Hematopoietic multipotent progenitor cell treated with erythropoietin and hydrocortisone succinate and interleukin-3 and kit ligand, for 15 days (in vitro differentiated cells): Measurements from ENCODE around the gene DOCK9.

ENCODE experiments used
- DNase-seq: peaks from one replicate; pipeline ENCODE4 v3.0.0-alpha.2; 2015; ENCODE audit warnings: low spot score

The DOCK9 gene

DNA sequence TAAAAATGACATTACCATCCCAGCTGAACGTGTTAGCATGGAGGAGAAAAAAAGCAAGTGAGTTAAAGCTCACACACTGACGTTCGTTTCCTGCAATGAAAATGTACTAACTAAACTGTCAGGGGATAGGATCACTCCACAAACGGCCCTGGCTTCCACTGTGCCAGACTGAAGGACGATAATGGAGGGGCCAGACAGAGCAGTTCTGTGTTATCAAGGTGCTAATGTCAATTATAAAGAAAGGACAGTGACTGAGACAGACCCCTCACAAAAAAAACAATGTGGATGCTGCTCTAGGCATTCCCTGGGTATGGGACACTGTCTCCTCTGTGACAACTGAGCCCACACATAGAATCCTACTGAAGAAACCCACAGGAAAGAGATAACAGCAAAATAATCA lies 181.7 kb downstream of the DOCK9 start:
- no peak for DNase-seq

GRCh38 chr13:98795220-98795619 lies 182.6 kb downstream of the DOCK9 start:
- DNase-seq: no peak

- DNase-seq: no peak
Observed at GRCh38 chr13:98794498-98794897, 183.4 kb downstream of the DOCK9 start.

DNA sequence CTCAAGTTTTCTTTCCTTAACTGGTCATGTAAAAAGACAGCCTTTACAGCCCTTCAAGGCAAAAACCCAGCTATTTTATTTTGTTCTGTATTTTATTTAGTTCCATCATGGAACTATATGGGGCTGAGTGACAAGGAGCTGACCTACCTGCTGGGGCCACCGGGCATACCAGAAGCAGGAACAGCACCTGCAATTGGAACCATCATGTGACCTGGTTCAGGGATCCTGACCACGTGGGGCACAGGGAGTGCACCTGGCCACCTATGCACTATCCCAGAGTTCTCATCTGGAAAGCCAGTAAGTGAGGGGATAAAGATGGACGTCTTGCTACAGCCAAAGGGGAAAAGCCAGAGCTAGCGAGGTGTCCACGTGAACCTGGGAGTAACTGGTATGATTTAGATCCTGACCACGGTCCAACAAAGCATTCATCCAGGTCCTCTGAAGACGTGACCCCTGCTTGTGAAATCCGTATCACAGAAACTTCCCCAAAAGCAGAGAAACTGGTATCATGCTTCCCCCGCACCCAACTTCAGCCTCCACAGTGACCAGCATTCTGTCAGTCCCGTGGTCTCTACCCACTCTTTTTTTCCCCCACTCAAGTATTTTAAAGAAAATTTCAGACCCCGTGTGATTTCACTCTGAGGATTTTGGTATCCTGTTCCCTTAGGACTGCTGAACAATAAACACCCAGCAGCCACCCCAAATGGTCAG lies 184.9 kb downstream of the DOCK9 start:
- DNase-seq: no peak

GRCh38 chr13:98792321-98792720 lies 185.5 kb downstream of the DOCK9 start:
- no peak for DNase-seq

GRCh38 chr13:98791611-98792010 lies 186.3 kb downstream of the DOCK9 start:
- DNase-seq: no peak

GRCh38 chr13:98787996-98788395 lies 189.9 kb downstream of the DOCK9 start:
- no peak for DNase-seq

DNA sequence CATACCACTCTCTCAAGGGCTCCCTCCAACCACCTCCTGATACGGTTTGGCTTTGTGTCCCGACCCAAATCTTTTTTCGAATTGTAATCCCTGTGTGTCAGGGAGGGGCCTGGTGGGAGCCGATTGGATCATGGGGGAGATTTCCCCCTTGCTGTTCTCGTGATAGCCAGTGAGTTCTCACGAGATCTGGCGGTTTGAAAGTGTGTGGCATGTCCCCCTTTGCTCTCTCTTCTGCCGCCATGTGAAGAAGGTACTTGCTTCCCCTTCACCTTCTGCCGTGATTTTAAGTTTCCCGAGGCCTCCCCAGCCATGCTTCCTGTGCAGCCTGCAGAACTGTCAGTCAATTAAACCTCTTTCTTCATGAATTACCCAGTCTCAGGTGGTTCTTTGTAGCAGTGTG lies 190.7 kb downstream of the DOCK9 start:
- no peak for DNase-seq

DNA sequence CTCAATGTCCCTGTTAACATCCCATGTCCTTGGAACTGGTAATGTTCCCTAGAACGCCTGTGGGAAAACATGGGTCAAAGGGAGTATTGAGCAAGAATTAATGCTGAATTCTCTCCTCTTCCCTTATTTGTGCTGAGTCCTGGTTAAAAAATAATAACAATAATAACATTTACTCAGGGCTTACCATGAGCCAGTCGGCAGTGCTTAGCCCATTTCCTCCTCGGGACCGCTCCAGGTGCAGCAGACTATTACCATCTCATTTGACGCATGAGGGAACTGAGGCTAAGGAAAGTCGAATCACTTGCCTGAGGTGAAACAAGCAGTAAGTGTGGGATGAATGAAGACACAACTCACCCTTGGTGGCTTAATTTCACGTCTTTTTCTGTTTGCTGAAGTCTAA lies 191.8 kb downstream of the DOCK9 start:
- DNase-seq: no peak

DNA sequence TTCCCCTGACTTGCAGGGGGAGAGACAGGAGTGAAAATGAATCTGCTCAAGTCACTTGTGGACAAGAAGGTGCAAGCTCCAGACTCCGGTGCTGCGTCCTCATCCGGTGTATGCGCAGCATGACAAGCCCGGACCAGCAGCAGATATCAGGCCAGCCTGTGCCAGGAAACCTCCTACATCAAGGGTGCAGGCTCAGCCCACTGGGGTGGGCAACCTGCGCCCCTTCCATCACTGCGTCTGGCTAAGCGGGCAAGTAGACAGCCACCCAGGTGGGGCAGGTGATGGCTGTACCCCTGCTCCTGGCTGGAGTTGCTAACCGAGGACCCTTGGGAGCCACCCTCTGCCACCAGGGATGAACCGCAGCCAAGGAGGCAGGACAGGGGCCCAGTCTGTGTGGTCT lies 192.5 kb downstream of the DOCK9 start:
- no peak for DNase-seq

DNA sequence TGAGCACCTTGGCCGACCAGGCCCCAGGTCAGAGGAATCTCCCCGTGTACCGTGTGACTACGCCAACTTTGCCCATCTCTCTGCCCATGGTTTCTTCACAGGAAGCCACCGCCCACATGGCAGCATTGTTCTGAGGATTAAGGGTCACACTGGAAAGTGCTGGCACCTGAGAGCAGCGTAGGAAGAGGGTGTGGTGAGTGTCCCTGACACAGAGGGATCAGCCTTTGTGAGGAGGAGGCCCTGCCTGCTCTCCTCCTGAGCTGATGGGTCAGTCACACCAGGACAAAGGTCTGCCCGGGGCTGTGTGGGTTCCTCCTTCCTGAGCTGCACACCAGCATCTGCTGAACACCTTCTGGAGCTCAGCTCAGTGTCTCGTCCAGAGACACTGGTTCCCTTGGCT lies 193.2 kb downstream of the DOCK9 start:
- DNase-seq: no peak

- no peak for DNase-seq
Observed at GRCh38 chr13:98783856-98784478, 193.9 kb downstream of the DOCK9 start.

GRCh38 chr13:98782654-98783053 lies 195.2 kb downstream of the DOCK9 start:
- no peak for DNase-seq

- no peak for DNase-seq
Observed at GRCh38 chr13:98781905-98782304, 196.0 kb downstream of the DOCK9 start.

GRCh38 chr13:98781470-98781869 lies 196.4 kb downstream of the DOCK9 start:
- DNase-seq: no peak

- no peak for DNase-seq
Observed at GRCh38 chr13:98781045-98781444, 196.8 kb downstream of the DOCK9 start.

DNA sequence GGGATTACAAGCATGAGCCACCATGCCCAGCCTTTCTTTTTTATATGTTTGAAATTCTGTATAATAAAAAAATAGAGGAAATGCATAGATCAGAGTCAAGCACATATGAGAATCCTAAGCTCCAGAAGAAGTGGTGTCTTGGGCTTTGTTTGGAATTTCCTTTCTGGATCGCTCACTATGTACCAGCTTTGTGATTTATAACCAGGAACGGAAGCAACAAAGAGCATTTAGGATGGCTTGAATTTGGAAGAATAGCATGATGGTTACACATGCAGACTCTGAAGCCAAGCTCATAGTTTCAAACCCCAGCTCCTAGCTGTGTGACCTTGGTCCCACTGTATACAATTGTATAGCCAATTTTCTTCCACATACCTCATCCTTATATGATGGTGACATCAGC lies 197.4 kb downstream of the DOCK9 start:
- no peak for DNase-seq

- DNase-seq: no peak
Observed at GRCh38 chr13:98779695-98780094, 198.2 kb downstream of the DOCK9 start.

DNA sequence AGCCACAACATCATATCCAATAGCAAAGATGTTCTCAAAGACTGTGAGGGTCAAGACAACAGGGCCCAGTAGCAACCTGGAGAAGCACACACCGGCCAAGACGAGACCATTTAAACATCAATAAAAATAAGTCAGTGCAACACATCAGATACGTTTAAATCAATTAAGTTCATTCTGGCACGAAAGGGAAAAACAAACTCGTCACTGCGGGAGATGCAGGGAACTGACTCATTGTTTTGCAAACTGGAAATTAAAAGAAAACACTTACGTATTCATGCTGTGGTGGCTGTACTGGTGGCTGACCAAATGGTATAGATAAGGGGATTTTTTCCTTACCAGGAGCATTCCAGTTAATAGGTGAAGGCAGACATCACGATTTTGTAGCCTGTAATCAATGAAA lies 199.1 kb downstream of the DOCK9 start:
- no peak for DNase-seq

GRCh38 chr13:98776644-98777043 lies 201.2 kb downstream of the DOCK9 start:
- DNase-seq: no peak

DNA sequence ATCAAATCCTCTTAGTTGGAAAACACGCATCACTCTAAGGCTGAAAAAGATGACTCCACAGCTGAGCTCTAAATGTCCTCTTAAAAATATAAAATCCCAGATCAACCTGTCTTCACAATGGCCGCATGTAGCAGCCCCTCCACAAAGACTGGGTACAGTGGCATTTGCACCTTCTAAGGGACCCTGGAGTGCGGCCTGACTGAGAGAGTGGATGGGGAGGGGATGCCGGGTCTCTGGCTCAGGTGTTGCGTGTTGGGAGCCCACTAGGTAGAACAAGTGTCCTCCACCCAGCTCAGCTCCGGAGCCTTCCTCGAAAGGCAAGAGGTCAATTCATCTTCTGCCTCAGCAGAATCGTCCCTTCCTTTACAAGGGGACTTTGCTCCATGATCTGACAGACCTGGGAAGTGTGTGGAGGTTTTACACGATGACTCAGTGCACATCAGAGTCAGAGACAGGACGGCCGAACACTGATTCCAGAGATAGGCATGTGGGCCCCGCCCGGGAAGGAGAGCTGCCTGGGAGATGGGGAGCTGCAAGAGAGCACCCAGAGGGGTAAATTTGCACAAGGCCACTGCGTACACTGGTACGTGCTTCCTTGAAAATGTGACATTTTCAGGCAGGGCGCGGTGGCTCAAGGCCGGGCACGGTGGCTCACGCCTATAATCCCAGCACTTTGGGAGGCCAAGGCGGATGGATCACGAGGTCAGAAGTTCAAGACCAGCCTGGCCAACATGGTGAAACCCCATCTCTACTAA lies 201.8 kb downstream of the DOCK9 start:
- no peak for DNase-seq

GRCh38 chr13:98775386-98775785 lies 202.5 kb downstream of the DOCK9 start:
- DNase-seq: no peak

GRCh38 chr13:98774776-98775175 lies 203.1 kb downstream of the DOCK9 start:
- DNase-seq: no peak
